ENCODE results near the gene JHY.

- no peak for TF ChIP-seq CTCF (IDR thresholded peaks at IDR 0.05)
- no peak for TF ChIP-seq POLR2AphosphoS5 (IDR thresholded peaks at IDR 0.05)
These were observed 101.8 kb downstream of the JHY start for GRCh38 chr11:122984186-122985011.

All from esophagus muscularis mucosa (tissue), 3 donors.